HepG2 (cell line): ENCODE results near the gene TANGO6. TPM values are rescaled to one million over a fixed set of nuclear protein-coding genes. Genes with fewer than 3 reads are reported as not detected.

Experiments used
- FOXP1 ChIP-seq, 2 experiments: fragments of 450-650 bp in 1 of 2; IDR thresholded peaks; 2 replicates each; pipeline ENCODE4 v1.6.1; 2017 to 2018; ENCODE audit warnings: antibody characterized with exemption in 1 of 2
- HNRNPK ChIP-seq: fragments of 200-400 bp; formaldehyde crosslinking; IDR thresholded peaks from 2 replicates; pipeline ENCODE4 v1.6.1; 2018; ENCODE audit warnings: low read length, low read depth, moderate library complexity, mild to moderate bottlenecking; ENCODE audit not compliant: poor library complexity, severe bottlenecking
- JUNB ChIP-seq: sonication (generic); formaldehyde crosslinking; IDR thresholded peaks from 2 replicates; pipeline ENCODE4 v1.8.0; 2022; ENCODE audit warnings: missing genetic modification reagents, mild to moderate bottlenecking, borderline replicate concordance
- MXD3 ChIP-seq: IDR thresholded peaks from 2 replicates; pipeline ENCODE4 v1.6.1; 2016; ENCODE audit warnings: mild to moderate bottlenecking, missing biosample characterization, missing genetic modification reagents
- NAIF1 ChIP-seq: sonication (generic); formaldehyde crosslinking; IDR thresholded peaks from 2 replicates; pipeline ENCODE4 v1.5.0; 2020; ENCODE audit warnings: mild to moderate bottlenecking, missing genetic modification reagents, borderline replicate concordance
- TIGD3 ChIP-seq: sonication (generic); formaldehyde crosslinking; IDR thresholded peaks from 2 replicates; pipeline ENCODE4 v1.5.1; 2020; ENCODE audit warnings: mild to moderate bottlenecking, missing genetic modification reagents, borderline replicate concordance
- ZNF224 ChIP-seq: sonication (generic); formaldehyde crosslinking; IDR thresholded peaks from 2 replicates; pipeline ENCODE4 v1.5.0; 2020; ENCODE audit warnings: mild to moderate bottlenecking, missing genetic modification reagents
- ZNF850 ChIP-seq: sonication (generic); formaldehyde crosslinking; conservative IDR thresholded peaks from 2 replicates; pipeline ENCODE4 v1.9.0; 2021; ENCODE audit warnings: mild to moderate bottlenecking, missing genetic modification reagents
- polyA plus RNA-seq, 8 experiments: library from polyadenylated mRNA; depleted of rRNA in 3 of 8; stranded (reverse) in 7 of 8; unstranded in 1 of 8; fragments of >200 nt; fragmentation: Illumina TruSeq in 4 of 8; extraction: Trizol in 4 of 8; gene quantifications; 2 replicates each; pipeline versions ENCODE4 v1.2.1 to v1.2.3, GENCODE V29; 2011 to 2016; ENCODE audit warnings: low read depth in 4 of 8, missing spikeins in 1 of 8, mixed read lengths in 1 of 8; ENCODE audit not compliant: insufficient read depth in 1 of 8
- total RNA-seq, 5 experiments: library from RNA; depleted of rRNA; stranded (reverse); fragments of >200 nt; fragmentation: Illumina TruSeq; extraction: Trizol; gene quantifications; 2 replicates each; pipeline ENCODE4 v1.2.3, GENCODE V29; 2016; ENCODE audit warnings: low read depth in 1 of 5
- TF ChIP-seq, protein P1 (sequence below), 2 experiments: sonication (generic) in 1 of 2; formaldehyde crosslinking in 1 of 2; IDR thresholded peaks; 2 replicates each; pipeline versions ENCODE4 v1.6.1 to v1.9.0; 2014 to 2022; ENCODE audit warnings: antibody characterized with exemption in 1 of 2, borderline replicate concordance in 1 of 2, inconsistent platforms in 1 of 2, low read depth in 1 of 2, missing genetic modification reagents in 1 of 2
- TF ChIP-seq, protein P2 (sequence below), 2 experiments: sonication (generic) in 1 of 2; formaldehyde crosslinking in 1 of 2; IDR thresholded peaks; 2 replicates each; pipeline versions ENCODE4 v1.4.0 to v1.6.1; 2016 to 2020; ENCODE audit warnings: borderline replicate concordance in 1 of 2, low read depth in 1 of 2, mild to moderate bottlenecking in 1 of 2, missing genetic modification reagents in 1 of 2
- TF ChIP-seq, protein P3 (sequence below): sonication (generic); formaldehyde crosslinking; IDR thresholded peaks from 2 replicates; pipeline ENCODE4 v1.4.0; 2020; ENCODE audit warnings: mild to moderate bottlenecking, missing genetic modification reagents

The TANGO6 gene
- total and polyA plus RNA-seq, 2 of the 13 experiments (the other 11 are each of a cell fraction or from before 2014, with no cell fraction given), result 7.2 to 13.3 TPM

DNA sequence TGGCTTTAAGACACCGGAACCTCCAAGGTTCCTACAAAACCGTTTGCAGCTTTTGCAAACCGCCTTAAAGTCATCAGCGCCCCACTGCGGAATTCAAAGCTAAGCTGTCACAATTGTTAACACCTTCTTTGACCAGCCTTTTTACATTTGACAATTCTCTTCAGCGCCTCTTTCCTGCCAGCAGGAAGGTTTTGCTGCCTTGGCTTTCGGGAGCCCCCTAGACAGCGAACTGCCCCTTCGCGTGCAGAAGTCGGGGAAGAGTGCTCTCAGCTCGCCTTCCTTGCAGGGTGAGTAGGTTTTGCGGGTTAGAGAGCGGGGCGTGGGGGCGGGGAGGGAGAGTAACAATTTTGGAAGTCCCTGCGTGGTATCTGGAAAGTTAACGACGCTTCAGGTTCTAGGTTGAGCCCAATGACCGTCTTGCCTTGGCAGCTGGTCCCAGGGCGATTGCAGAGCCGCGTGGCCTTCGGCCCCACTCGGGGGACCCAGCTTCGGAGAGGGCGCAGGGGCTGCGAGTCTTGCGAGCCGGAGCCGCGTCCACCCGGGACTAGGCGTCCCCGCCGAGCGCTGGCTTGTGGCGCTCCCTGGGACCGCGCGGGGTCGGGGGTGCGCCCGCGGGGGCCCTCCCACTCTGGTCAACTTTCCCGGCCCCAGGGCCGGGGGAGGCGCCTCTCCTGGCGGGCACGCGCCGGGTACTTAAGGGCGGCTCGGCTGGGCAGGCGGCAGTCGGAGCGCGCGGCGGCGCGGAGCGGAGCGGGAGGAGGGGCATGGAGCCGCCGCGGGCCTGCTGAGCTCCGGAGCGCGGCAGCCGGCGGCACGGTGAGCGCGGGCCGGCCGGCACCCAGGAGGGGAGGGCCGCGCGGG, 262.4 kb downstream of the TANGO6 start, which contains the start of gene HAS3 (continued):
- TF ChIP-seq, protein P1, sequence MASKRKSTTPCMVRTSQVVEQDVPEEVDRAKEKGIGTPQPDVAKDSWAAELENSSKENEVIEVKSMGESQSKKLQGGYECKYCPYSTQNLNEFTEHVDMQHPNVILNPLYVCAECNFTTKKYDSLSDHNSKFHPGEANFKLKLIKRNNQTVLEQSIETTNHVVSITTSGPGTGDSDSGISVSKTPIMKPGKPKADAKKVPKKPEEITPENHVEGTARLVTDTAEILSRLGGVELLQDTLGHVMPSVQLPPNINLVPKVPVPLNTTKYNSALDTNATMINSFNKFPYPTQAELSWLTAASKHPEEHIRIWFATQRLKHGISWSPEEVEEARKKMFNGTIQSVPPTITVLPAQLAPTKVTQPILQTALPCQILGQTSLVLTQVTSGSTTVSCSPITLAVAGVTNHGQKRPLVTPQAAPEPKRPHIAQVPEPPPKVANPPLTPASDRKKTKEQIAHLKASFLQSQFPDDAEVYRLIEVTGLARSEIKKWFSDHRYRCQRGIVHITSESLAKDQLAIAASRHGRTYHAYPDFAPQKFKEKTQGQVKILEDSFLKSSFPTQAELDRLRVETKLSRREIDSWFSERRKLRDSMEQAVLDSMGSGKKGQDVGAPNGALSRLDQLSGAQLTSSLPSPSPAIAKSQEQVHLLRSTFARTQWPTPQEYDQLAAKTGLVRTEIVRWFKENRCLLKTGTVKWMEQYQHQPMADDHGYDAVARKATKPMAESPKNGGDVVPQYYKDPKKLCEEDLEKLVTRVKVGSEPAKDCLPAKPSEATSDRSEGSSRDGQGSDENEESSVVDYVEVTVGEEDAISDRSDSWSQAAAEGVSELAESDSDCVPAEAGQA (IDR thresholded peaks at IDR 0.05; ENCODE audit: low read depth), result no peak
- TF ChIP-seq, protein P1 (CRISPR knock-in tag; IDR thresholded peaks at IDR 0.05; ENCODE audit: borderline replicate concordance), result 0 out of 2 replicates have a peak, but pooled peaks have one; percentile 47
- peak; percentile 39 for TF ChIP-seq HNRNPK
- TF ChIP-seq, protein P2, sequence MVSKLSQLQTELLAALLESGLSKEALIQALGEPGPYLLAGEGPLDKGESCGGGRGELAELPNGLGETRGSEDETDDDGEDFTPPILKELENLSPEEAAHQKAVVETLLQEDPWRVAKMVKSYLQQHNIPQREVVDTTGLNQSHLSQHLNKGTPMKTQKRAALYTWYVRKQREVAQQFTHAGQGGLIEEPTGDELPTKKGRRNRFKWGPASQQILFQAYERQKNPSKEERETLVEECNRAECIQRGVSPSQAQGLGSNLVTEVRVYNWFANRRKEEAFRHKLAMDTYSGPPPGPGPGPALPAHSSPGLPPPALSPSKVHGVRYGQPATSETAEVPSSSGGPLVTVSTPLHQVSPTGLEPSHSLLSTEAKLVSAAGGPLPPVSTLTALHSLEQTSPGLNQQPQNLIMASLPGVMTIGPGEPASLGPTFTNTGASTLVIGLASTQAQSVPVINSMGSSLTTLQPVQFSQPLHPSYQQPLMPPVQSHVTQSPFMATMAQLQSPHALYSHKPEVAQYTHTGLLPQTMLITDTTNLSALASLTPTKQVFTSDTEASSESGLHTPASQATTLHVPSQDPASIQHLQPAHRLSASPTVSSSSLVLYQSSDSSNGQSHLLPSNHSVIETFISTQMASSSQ (IDR thresholded peaks at IDR 0.05; ENCODE audit: low read depth), result no peak
- TF ChIP-seq, protein P2 (CRISPR knock-in tag; IDR thresholded peaks at IDR 0.05; ENCODE audit: borderline replicate concordance), result no peak
- TF ChIP-seq MXD3 (CRISPR knock-in tag), result peak; percentile 51; the same call in 1 of the 2 replicates
- TF ChIP-seq TIGD3, result no peak
- no peak for TF ChIP-seq FOXP1 (IDR thresholded peaks at IDR 0.05)
- TF ChIP-seq FOXP1 (CRISPR knock-in tag; IDR thresholded peaks at IDR 0.05), result no peak
- TF ChIP-seq NAIF1, result no peak
- TF ChIP-seq JUNB (CRISPR knock-in tag), result no peak
- TF ChIP-seq, protein P3, sequence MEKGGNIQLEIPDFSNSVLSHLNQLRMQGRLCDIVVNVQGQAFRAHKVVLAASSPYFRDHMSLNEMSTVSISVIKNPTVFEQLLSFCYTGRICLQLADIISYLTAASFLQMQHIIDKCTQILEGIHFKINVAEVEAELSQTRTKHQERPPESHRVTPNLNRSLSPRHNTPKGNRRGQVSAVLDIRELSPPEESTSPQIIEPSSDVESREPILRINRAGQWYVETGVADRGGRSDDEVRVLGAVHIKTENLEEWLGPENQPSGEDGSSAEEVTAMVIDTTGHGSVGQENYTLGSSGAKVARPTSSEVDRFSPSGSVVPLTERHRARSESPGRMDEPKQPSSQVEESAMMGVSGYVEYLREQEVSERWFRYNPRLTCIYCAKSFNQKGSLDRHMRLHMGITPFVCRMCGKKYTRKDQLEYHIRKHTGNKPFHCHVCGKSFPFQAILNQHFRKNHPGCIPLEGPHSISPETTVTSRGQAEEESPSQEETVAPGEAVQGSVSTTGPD (CRISPR knock-in tag), result no peak
- no peak for TF ChIP-seq ZNF224 (CRISPR knock-in tag)
- TF ChIP-seq ZNF850 (CRISPR knock-in tag), result no peak
